Endothelial cell of umbilical vein (primary cell): ENCODE data around the gene CCDC185. TPM values are rescaled to one million over a fixed set of nuclear protein-coding genes. Genes with fewer than 3 reads are reported as not detected.

Experiments used
- BruUV-seq: library from RNA; stranded (reverse); fragments of 400-500 nt; replicated peaks from 2 replicates; lab custom pipeline; 2021; lab: Mats Ljungman, UMichigan
- CTCF ChIA-PET: fragments of 300-600, 350-600 bp; sonication (Branson Sonifier 250); formaldehyde crosslinking; loops from one replicate; lab custom pipeline; 2021; ENCODE audit warnings: antibody characterized with exemption, inconsistent platforms; lab: Charles Lee
- POLR2A ChIA-PET: fragments of 300-600, 350-600 bp; sonication (Branson Sonifier 250); formaldehyde crosslinking; loops from one replicate; lab custom pipeline; 2021; ENCODE audit warnings: antibody characterized with exemption, inconsistent platforms; lab: Charles Lee
- DNase-seq: peaks from one replicate; pipeline ENCODE4 v3.0.0-alpha.2; 2011; ENCODE audit warnings: low read depth, low spot score
- FAIRE-seq: peaks from 2 replicates; lab custom pipeline; 2011; peaks lifted over from hg19 to GRCh38; lab: Jason Lieb, UNC
- H2AFZ ChIP-seq: 2 replicates; pipeline ENCODE4 v1.6.0; 2012; ENCODE audit warnings: low read depth, low read length, control low read depth, inconsistent platforms
- H3K27ac ChIP-seq: 2 replicates; pipeline ENCODE4 v1.5.1; 2011; ENCODE audit warnings: low read depth, mild to moderate bottlenecking, control low read depth, low read length, moderate library complexity; ENCODE audit not compliant: insufficient read depth
- H3K27me3 ChIP-seq, 2 experiments: 2 replicates each; pipeline versions ENCODE4 v1.6.0 to v1.6.1; 2011; ENCODE audit warnings: low read length in 2 of 2, mixed read lengths in 1 of 2; ENCODE audit not compliant: control insufficient read depth in 2 of 2, insufficient read depth in 2 of 2
- H3K36me3 ChIP-seq, 2 experiments: 2 replicates in 1 of 2; 3 replicates in 1 of 2; pipeline ENCODE4 v1.5.1; 2011; ENCODE audit warnings: low read length in 2 of 2, mild to moderate bottlenecking in 1 of 2, moderate library complexity in 1 of 2; ENCODE audit not compliant: control insufficient read depth in 2 of 2, insufficient read depth in 2 of 2; ENCODE audit errors: extremely low read depth in 1 of 2
- H3K4me1 ChIP-seq: 3 replicates; pipeline ENCODE4 v1.5.1; 2011; ENCODE audit warnings: mild to moderate bottlenecking, low read length; ENCODE audit not compliant: control insufficient read depth, insufficient read depth; ENCODE audit errors: extremely low read depth
- H3K4me2 ChIP-seq: 2 replicates; pipeline ENCODE4 v1.6.1; 2011; ENCODE audit warnings: low read length, control low read depth, mixed read lengths; ENCODE audit not compliant: insufficient read depth
- H3K4me3 ChIP-seq, 3 experiments: fragments of 200-600 bp in 1 of 3; sonication (generic), shearing (Covaris generic) in 1 of 3; replicated peaks in 1 of 3; 2 replicates each; pipeline ENCODE4 v1.5.1; 2011 to 2016; ENCODE audit warnings: control low read depth in 3 of 3, low read length in 3 of 3, mild to moderate bottlenecking in 2 of 3, inconsistent platforms in 1 of 3, low read depth in 1 of 3, moderate library complexity in 1 of 3; ENCODE audit not compliant: insufficient read depth in 1 of 3
- H3K79me2 ChIP-seq: 2 replicates; pipeline ENCODE4 v1.6.0; 2012; ENCODE audit warnings: low read length, inconsistent platforms; ENCODE audit not compliant: control insufficient read depth, insufficient read depth
- H3K9ac ChIP-seq: replicated peaks from 2 replicates; pipeline ENCODE3; 2011; ENCODE audit warnings: low read length, control low read depth; ENCODE audit not compliant: insufficient read depth; ENCODE audit errors: extremely low read depth
- H3K9me1 ChIP-seq: replicated peaks from 3 replicates; pipeline ENCODE4 v1.6.0; 2011; ENCODE audit warnings: mild to moderate bottlenecking, low read length; ENCODE audit not compliant: control insufficient read depth, insufficient read depth; ENCODE audit errors: extremely low read depth
- H3K9me3 ChIP-seq: replicated peaks from 2 replicates; pipeline ENCODE4 v1.5.1; 2012; ENCODE audit warnings: low read length, inconsistent platforms; ENCODE audit not compliant: control insufficient read depth, insufficient read depth
- H4K20me1 ChIP-seq: replicated peaks from 2 replicates; pipeline ENCODE3; 2011; ENCODE audit warnings: mild to moderate bottlenecking, low read length; ENCODE audit not compliant: control insufficient read depth, insufficient read depth; ENCODE audit errors: extremely low read depth
- CTCF ChIP-seq, 2 donors: IDR thresholded peaks; 1 replicate in 1 of 2; 2 replicates in 1 of 2; pipeline ENCODE4 v1.5.1; 2011; ENCODE audit warnings: low read length in 2 of 2, mild to moderate bottlenecking in 2 of 2, moderate library complexity in 2 of 2, control low read depth in 1 of 2, inconsistent platforms in 1 of 2, low read depth in 1 of 2; ENCODE audit not compliant: insufficient read depth in 1 of 2; ENCODE audit errors: extremely low read depth in 1 of 2
- EZH2 ChIP-seq: IDR thresholded peaks from 2 replicates; pipeline ENCODE4 v1.6.1; 2012; ENCODE audit warnings: borderline replicate concordance, low read depth, mild to moderate bottlenecking, moderate library complexity, low read length, inconsistent platforms; ENCODE audit not compliant: severe bottlenecking
- FOS ChIP-seq: IDR thresholded peaks from 2 replicates; pipeline ENCODE4 v1.6.1; 2011; ENCODE audit warnings: mild to moderate bottlenecking, low read length, moderate library complexity, borderline replicate concordance; ENCODE audit not compliant: insufficient read depth
- GATA2 ChIP-seq: IDR thresholded peaks from 2 replicates; pipeline ENCODE4 v1.7.0; 2011; ENCODE audit warnings: low read depth, mild to moderate bottlenecking, moderate library complexity, mixed read lengths, low read length; ENCODE audit not compliant: insufficient read length, insufficient read depth
- JUN ChIP-seq: IDR thresholded peaks from 2 replicates; pipeline ENCODE4 v1.6.1; 2011; ENCODE audit warnings: borderline replicate concordance, low read depth; ENCODE audit not compliant: insufficient read length, insufficient read depth
- MYC ChIP-seq: IDR thresholded peaks from one replicate; pipeline ENCODE4 v1.6.1; 2011; ENCODE audit warnings: mild to moderate bottlenecking, low read depth, low read length
- POLR2A ChIP-seq: IDR thresholded peaks from 2 replicates; pipeline ENCODE4 v1.6.1; 2012; ENCODE audit warnings: low read depth, mild to moderate bottlenecking, control low read depth, low read length
- POLR2AphosphoS5 ChIP-seq: IDR thresholded peaks from 2 replicates; pipeline ENCODE4 v1.6.1; 2012; ENCODE audit warnings: low read depth, mild to moderate bottlenecking, control low read depth, low read length, moderate library complexity; ENCODE audit not compliant: insufficient read depth
- dilution Hi-C: fragments of 300-500 bp; cut with MboI; formaldehyde crosslinking; loops from one replicate; pipeline ENCODE4 v1.15.0; 2019; ENCODE audit warnings: low sequenced_read_pairs; ENCODE audit not compliant: extremely low pct_ligation_motif_present
- intact Hi-C: fragments of 100-400 bp; cut with micrococcal nuclease; formaldehyde crosslinking; loops from one replicate; pipeline ENCODE4 v1.10.0; 2022
- polyA plus RNA-seq, 4 experiments: library from polyadenylated mRNA; depleted of rRNA in 3 of 4; stranded (reverse) in 3 of 4; unstranded in 1 of 4; fragments of >200 nt; gene quantifications; 2 replicates each; pipeline versions ENCODE4 v1.2.1 to v1.2.3, GENCODE V29; 2011 to 2012; ENCODE audit warnings: missing spikeins in 1 of 4
- total RNA-seq: library from RNA; stranded (reverse); gene quantifications from 2 replicates; pipeline ENCODE4 v1.2.3, GENCODE V29; 2021
- TF ChIP-seq, protein P1 (sequence below): IDR thresholded peaks from 2 replicates; pipeline ENCODE4 v1.6.1; 2011; ENCODE audit not compliant: insufficient read depth, insufficient read length

The CCDC185 gene
- total and polyA plus RNA-seq, 2 donors (not counting 3 experiments of a cell fraction or from before 2014, with no cell fraction given): not detected

- intact Hi-C loops: no loop called here
- Histone ChIP-seq H3K9me1 (no peaks in the 10 kb centered on the region), H3K4me1 (no peaks in the 10 kb centered on the region), H3K4me2 (no peak overlapping the region), H3K36me3 (no peaks in the 10 kb centered on the region), H3K9me3 (no peaks in the 10 kb centered on the region), H3K79me2 (no peaks in the 10 kb centered on the region), H3K27ac (no peak overlapping the region), H3K9ac (no peak overlapping the region), H4K20me1 (no peaks in the 10 kb centered on the region), H3K27me3 (no peaks in the 10 kb centered on the region), H3K4me3 (no peak overlapping the region), H2AFZ (no peak overlapping the region)
- no peak for FAIRE-seq
- ChIA-PET CTCF (no interaction called here), POLR2A (no interaction called here)
- TF ChIP-seq GATA2: no peak
- no peak for TF ChIP-seq POLR2A
- TF ChIP-seq EZH2: no peak
- TF ChIP-seq MYC: no peak
- no peak for TF ChIP-seq CTCF (IDR thresholded peaks at IDR 0.05; ENCODE audit: extremely low read depth in 1 of 2, insufficient read depth in 1 of 2, low read depth in 1 of 2, low read length in 2 of 2)
- no peak for TF ChIP-seq POLR2AphosphoS5
- no peak for TF ChIP-seq FOS
- no peak for TF ChIP-seq JUN
- TF ChIP-seq, protein P1, sequence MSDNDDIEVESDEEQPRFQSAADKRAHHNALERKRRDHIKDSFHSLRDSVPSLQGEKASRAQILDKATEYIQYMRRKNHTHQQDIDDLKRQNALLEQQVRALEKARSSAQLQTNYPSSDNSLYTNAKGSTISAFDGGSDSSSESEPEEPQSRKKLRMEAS: no peak
- dilution Hi-C loops: no loop called here
- DNase-seq: no peak
- no TSS peak for BruUV-seq
Measured at GRCh38 chr1:223429821-223430220, 36.6 kb downstream of the CCDC185 start.
